Upper lobe of right lung (tissue), 1 donor: ENCODE measurements around the gene DCTD. TPM values are rescaled to one million over a fixed set of nuclear protein-coding genes. Genes with fewer than 3 reads are reported as not detected.

Experiments
- ATAC-seq: fragments of 200-7000 bp; cut with Tn5 transposase; one replicate; pipeline ENCODE4 v1.9.1; 2020; ENCODE audit warnings: mild to moderate bottlenecking, moderate library complexity
- DNase-seq: peaks from one replicate; pipeline ENCODE4 v3.0.0-alpha.2; 2020
- H3K27ac ChIP-seq: fragments of 200-600 bp; one replicate; pipeline ENCODE4 v1.8.0; 2022
- H3K27me3 ChIP-seq: fragments of 200-600 bp; one replicate; pipeline ENCODE4 v1.8.0; 2022; ENCODE audit warnings: mild to moderate bottlenecking
- H3K36me3 ChIP-seq: fragments of 200-600 bp; one replicate; pipeline ENCODE4 v1.8.0; 2022
- H3K4me1 ChIP-seq: fragments of 200-600 bp; one replicate; pipeline ENCODE4 v1.8.0; 2022
- H3K4me3 ChIP-seq: fragments of 200-600 bp; one replicate; pipeline ENCODE4 v1.8.0; 2022; ENCODE audit warnings: mild to moderate bottlenecking
- H3K9me3 ChIP-seq: fragments of 200-600 bp; one replicate; pipeline ENCODE4 v1.8.0; 2022
- CTCF ChIP-seq: fragments of 200-600 bp; IDR thresholded peaks from one replicate; pipeline ENCODE4 v1.8.0; 2022; ENCODE audit warnings: antibody characterized with exemption
- intact Hi-C: fragments of 100-400 bp; cut with DNase I; formaldehyde crosslinking; loops from one replicate; pipeline ENCODE4 v1.11.0; 2022
- total RNA-seq: library from RNA; stranded (reverse); fragmentation: NEBNext Ultra II Directional; extraction: Animal tissue kit (Norgen Biotek cat#: 25700); gene quantifications from one replicate; pipeline ENCODE4 v1.2.1, GENCODE V29; 2021
- donor health status: DM: no; HTN: yes; CAD: no; lungs with severe emphysema.

The DCTD gene
- total RNA-seq, 1 donor from 2014 or later = 88.6 TPM

GRCh38 chr4:182930889-182931288 lies 13.7 kb upstream of the DCTD start:
- ATAC-seq = no peak
- Histone ChIP-seq H3K9me3 (no peaks in the 10 kb centered on the region), H3K4me1 (no peaks in the 10 kb centered on the region), H3K36me3 (no peaks in the 10 kb centered on the region), H3K4me3 (no peak overlapping the region), H3K27me3 (no peaks in the 10 kb centered on the region), H3K27ac (no peak overlapping the region)
- no peak for DNase-seq
- intact Hi-C loops = loop anchor here (10.0 kb wide), 2 partner anchors 134 to 334 kb away; no protein-coding TSS in a partner anchor
- no peak for TF ChIP-seq CTCF

GRCh38 chr4:182929296-182929695 lies 12.1 kb upstream of the DCTD start:
- no peak for ATAC-seq
- H3K4me1 ChIP-seq = no peaks in the 10 kb centered on the region

GRCh38 chr4:182928061-182928460 lies 10.9 kb upstream of the DCTD start:
- TF ChIP-seq CTCF = peak; percentile 23
- ATAC-seq = peak; percentile 27
- no peaks in the 10 kb centered on the region for H3K36me3 ChIP-seq
- no peaks in the 10 kb centered on the region for H3K9me3 ChIP-seq
- no peaks in the 10 kb centered on the region for H3K4me1 ChIP-seq
- intact Hi-C loops = no loop called here
- H3K27me3 ChIP-seq = no peaks in the 10 kb centered on the region
- H3K27ac ChIP-seq = no peak overlapping the region
- no peak for DNase-seq
- H3K4me3 ChIP-seq = no peak overlapping the region

More at GRCh38 chr4:182929296-182929695, 12.1 kb upstream of the DCTD start:
- DNase-seq = no peak
- no peaks in the 10 kb centered on the region for H3K27me3 ChIP-seq
- H3K9me3 ChIP-seq = no peaks in the 10 kb centered on the region
- no peak overlapping the region for H3K4me3 ChIP-seq
- no peaks in the 10 kb centered on the region for H3K36me3 ChIP-seq
- no peak for TF ChIP-seq CTCF
- intact Hi-C loops = no loop called here
- no peak overlapping the region for H3K27ac ChIP-seq

GRCh38 chr4:182927505-182927904 lies 10.3 kb upstream of the DCTD start:
- Histone ChIP-seq H3K27me3 (no peaks in the 10 kb centered on the region), H3K4me1 (no peaks in the 10 kb centered on the region), H3K4me3 (no peak overlapping the region), H3K36me3 (no peaks in the 10 kb centered on the region), H3K9me3 (no peaks in the 10 kb centered on the region), H3K27ac (no peak overlapping the region)
- ATAC-seq (no peak), DNase-seq (no peak)
- intact Hi-C loops = no loop called here
- TF ChIP-seq CTCF = no peak

- DNase-seq = no peak
- intact Hi-C loops = no loop called here
- no peaks in the 10 kb centered on the region for H3K27me3 ChIP-seq
- H3K36me3 ChIP-seq = no peaks in the 10 kb centered on the region
- H3K27ac ChIP-seq = no peak overlapping the region
- TF ChIP-seq CTCF = no peak
- no peak for ATAC-seq
- no peak overlapping the region for H3K4me3 ChIP-seq
- no peaks in the 10 kb centered on the region for H3K4me1 ChIP-seq
- H3K9me3 ChIP-seq = no peaks in the 10 kb centered on the region
These were observed 8.7 kb upstream of the DCTD start for GRCh38 chr4:182925855-182926254.

GRCh38 chr4:182925298-182925757 lies 8.1 kb upstream of the DCTD start:
- Histone ChIP-seq H3K27ac (no peak overlapping the region), H3K36me3 (no peaks in the 10 kb centered on the region), H3K9me3 (no peaks in the 10 kb centered on the region), H3K4me1 (no peaks in the 10 kb centered on the region), H3K4me3 (no peak overlapping the region), H3K27me3 (no peaks in the 10 kb centered on the region)
- ATAC-seq (peak; percentile 93), DNase-seq (peak; percentile 77)
- intact Hi-C loops = no loop called here
- TF ChIP-seq CTCF = peak; percentile 47
